ENCODE data around the gene GJB2. TPM values are rescaled to one million over a fixed set of nuclear protein-coding genes. Genes with fewer than 3 reads are reported as not detected.

GJB2 gene
- total and polyA plus RNA-seq, 2 donors (not counting 1 experiment from before 2014, with no cell fraction given) = 0.09 TPM; not detected in 1

DNA sequence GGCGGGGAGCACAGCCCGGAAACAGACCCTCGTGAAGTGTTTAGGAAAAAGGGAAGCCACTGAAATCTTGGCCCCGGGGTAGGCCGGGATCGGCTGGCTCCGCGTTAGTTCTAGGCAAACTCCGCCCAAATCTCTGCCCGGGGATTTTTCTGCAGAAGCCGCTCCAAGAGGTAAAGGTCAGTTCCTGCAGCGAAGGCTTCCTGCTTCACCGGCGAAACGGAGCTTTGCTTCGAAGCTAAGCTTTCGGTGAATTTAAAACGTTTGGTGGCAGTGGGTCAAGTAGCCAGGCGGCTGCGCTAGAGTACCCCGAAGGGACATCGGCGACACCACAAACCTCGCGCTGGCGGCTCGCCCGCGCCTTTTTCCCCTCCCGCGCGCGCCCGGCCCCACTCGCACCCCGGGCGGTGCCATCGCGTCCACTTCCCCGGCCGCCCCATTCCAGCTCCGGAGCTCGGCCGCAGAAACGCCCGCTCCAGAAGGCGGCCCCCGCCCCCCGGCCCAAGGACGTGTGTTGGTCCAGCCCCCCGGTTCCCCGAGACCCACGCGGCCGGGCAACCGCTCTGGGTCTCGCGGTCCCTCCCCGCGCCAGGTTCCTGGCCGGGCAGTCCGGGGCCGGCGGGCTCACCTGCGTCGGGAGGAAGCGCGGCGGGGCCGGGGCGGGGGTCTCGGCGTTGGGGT lies 441 bp downstream of the GJB2 start:
- H3K79me2 ChIP-seq (ENCODE audit: control insufficient read depth, insufficient read depth, low read length) = no peaks in the 10 kb centered on the region
- H3K4me3 ChIP-seq (replicated peaks in 1 of 4; ENCODE audit: control extremely low read depth in 1 of 4, insufficient read depth in 1 of 4, low read depth in 3 of 4, low read length in 4 of 4) = peak overlapping the region; percentile 32 to 49 (median 36)
- no peaks in the 10 kb centered on the region for H4K20me1 ChIP-seq (ENCODE audit: control insufficient read depth, extremely low read depth, insufficient read depth, low read length)
- DNase-seq (ENCODE audit: low read depth in 2 of 2) = peak in 1 of 2 donors; percentile 8
- H3K27ac ChIP-seq (ENCODE audit: insufficient read depth, low read length) = no peak overlapping the region
- no peak overlapping the region for H3K9ac ChIP-seq (ENCODE audit: insufficient read depth, low read length)
- peak; percentile 99 for TF ChIP-seq EZH2 (IDR thresholded peaks at IDR 0.05; ENCODE audit: low read length, missing control alignments)
- TF ChIP-seq, protein P1, sequence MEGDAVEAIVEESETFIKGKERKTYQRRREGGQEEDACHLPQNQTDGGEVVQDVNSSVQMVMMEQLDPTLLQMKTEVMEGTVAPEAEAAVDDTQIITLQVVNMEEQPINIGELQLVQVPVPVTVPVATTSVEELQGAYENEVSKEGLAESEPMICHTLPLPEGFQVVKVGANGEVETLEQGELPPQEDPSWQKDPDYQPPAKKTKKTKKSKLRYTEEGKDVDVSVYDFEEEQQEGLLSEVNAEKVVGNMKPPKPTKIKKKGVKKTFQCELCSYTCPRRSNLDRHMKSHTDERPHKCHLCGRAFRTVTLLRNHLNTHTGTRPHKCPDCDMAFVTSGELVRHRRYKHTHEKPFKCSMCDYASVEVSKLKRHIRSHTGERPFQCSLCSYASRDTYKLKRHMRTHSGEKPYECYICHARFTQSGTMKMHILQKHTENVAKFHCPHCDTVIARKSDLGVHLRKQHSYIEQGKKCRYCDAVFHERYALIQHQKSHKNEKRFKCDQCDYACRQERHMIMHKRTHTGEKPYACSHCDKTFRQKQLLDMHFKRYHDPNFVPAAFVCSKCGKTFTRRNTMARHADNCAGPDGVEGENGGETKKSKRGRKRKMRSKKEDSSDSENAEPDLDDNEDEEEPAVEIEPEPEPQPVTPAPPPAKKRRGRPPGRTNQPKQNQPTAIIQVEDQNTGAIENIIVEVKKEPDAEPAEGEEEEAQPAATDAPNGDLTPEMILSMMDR (conservative IDR thresholded peaks at IDR 0.05 in 1 of 2, IDR thresholded peaks at IDR 0.05 in 1 of 2; ENCODE audit: low read depth in 1 of 2, low read length in 2 of 2) = no peak
- no peaks in the 10 kb centered on the region for H3K36me3 ChIP-seq (ENCODE audit: control insufficient read depth, insufficient read depth, low read length)
- H3K4me1 ChIP-seq (ENCODE audit: control insufficient read depth, extremely low read depth, insufficient read depth, low read length) = no peaks in the 10 kb centered on the region
- H2AFZ ChIP-seq (ENCODE audit: low read length) = no peak overlapping the region
- peak overlapping the region; percentile 79 for H3K4me2 ChIP-seq (ENCODE audit: extremely low read depth, insufficient read depth, low read length)
- no peaks in the 10 kb centered on the region for H3K9me3 ChIP-seq (ENCODE audit: control insufficient read depth, insufficient read depth, low read depth, low read length)
- peaks cover 62% of the 10 kb centered on the region for H3K27me3 ChIP-seq (ENCODE audit: control insufficient read depth, insufficient read depth, low read length)

DNA sequence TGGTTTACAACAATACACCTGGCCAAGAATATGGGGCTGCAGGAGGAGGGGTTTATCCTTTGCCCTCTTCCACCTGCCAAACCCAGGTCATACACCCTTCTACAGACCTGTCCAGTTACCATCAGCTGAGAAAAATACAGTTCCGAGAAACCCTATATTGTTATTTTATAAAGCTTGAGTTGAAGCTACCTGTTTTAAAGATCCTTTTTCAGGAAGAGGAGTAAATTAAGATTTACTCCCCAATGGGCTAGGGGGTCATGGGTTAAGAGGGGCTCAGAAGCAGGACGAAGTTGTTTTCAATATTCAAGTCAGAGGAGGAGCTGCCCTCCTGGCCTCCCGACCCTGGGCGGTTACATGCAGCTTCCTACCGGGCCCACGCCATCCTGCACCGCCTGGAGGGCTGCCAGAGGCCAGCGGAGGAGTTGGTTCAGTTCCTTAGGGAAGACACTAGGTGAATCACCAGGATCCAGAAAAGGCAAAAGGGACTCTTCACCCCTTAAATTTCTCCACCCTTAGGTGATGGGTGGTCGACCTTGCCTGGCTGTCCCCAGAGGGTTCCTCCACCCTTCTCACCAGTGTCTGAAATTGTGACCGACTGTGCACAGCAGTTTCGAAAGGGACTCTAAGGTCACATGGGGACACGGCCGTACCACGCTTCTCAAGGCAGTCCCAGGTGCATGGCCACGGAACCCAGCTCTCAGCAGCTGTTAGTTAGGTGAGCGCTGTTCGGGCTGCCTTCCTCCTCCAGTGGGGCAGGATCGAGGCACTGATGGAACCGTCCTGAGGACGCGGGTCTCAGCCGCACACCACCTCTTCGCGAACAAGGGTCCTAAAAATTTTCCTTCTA lies 1.2 kb downstream of the GJB2 start:
- no peaks in the 10 kb centered on the region for H3K9me3 ChIP-seq (ENCODE audit: control insufficient read depth, insufficient read depth, low read depth, low read length)
- H3K36me3 ChIP-seq (ENCODE audit: control insufficient read depth, insufficient read depth, low read length) = no peaks in the 10 kb centered on the region
- H3K9ac ChIP-seq (ENCODE audit: insufficient read depth, low read length) = no peak overlapping the region
- H3K79me2 ChIP-seq (ENCODE audit: control insufficient read depth, insufficient read depth, low read length) = no peaks in the 10 kb centered on the region
- H3K4me1 ChIP-seq (ENCODE audit: control insufficient read depth, extremely low read depth, insufficient read depth, low read length) = no peaks in the 10 kb centered on the region
- no peak for DNase-seq (ENCODE audit: low read depth in 2 of 2)
- H3K27ac ChIP-seq (ENCODE audit: insufficient read depth, low read length) = no peak overlapping the region
- peak overlapping the region in 2 of 4 experiments; percentile 33 to 49 for H3K4me3 ChIP-seq (replicated peaks in 1 of 4; ENCODE audit: control extremely low read depth in 1 of 4, insufficient read depth in 1 of 4, low read depth in 3 of 4, low read length in 4 of 4)
- H4K20me1 ChIP-seq (ENCODE audit: control insufficient read depth, extremely low read depth, insufficient read depth, low read length) = no peaks in the 10 kb centered on the region
- TF ChIP-seq, protein P1 (conservative IDR thresholded peaks at IDR 0.05 in 1 of 2, IDR thresholded peaks at IDR 0.05 in 1 of 2; ENCODE audit: low read depth in 1 of 2, low read length in 2 of 2) = no peak
- peak; percentile 97 for TF ChIP-seq EZH2 (IDR thresholded peaks at IDR 0.05; ENCODE audit: low read length, missing control alignments)
- no peak overlapping the region for H3K4me2 ChIP-seq (ENCODE audit: extremely low read depth, insufficient read depth, low read length)
- no peak overlapping the region for H2AFZ ChIP-seq (ENCODE audit: low read length)
- peaks cover 57% of the 10 kb centered on the region for H3K27me3 ChIP-seq (ENCODE audit: control insufficient read depth, insufficient read depth, low read length)

Data from fibroblast of lung (primary cell).